T-helper 9 cell (primary cell): ENCODE results near the gene PCDHA1.
A peak's percentile ranks its signal among the peaks of the same experiment; 100 is the strongest.

ENCODE experiments used
- DNase-seq: peaks from one replicate; pipeline ENCODE4 v3.0.0-alpha.2; 2020

Gene PCDHA1

DNA sequence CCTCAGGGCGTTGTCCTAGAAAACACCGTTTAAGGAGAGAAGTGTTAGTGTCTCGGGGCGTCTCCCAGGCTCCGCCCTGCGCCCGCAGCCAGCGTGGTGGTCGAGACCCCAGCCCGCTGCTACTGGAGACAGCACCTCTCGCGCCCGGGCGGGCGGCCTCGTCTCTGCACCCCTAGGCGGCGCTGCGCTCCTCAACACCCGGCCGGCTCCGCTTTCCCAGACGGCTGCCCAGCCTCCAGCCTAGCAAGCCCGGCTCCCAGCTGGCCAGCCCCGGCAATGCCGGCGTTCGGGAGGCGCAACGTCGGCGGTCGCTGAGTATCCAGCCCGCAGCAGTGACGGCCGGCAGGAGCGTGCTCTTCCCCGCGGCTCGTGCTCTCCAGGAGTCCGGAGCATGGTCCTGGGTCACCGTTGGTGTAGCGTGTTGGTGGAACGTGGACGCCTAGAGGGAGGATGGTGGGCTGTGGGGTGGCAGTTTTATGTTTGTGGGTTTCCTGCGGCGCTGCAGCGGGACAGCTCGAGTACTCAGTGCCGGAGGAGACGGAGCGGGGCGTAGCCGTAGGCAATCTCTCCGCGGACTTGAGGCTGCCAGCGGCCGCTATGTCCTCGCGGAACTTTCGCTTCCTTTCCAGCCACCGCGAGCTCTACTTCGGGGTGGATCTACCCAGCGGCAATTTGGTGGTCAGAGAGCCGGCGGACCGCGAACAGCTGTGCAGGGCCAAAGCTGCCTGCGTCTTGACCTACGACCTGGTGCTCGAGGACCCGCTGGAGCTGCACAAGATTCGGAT is 140.7 kb downstream of the PCDHA1 start:
- DNase-seq = peak; percentile 10

DNA sequence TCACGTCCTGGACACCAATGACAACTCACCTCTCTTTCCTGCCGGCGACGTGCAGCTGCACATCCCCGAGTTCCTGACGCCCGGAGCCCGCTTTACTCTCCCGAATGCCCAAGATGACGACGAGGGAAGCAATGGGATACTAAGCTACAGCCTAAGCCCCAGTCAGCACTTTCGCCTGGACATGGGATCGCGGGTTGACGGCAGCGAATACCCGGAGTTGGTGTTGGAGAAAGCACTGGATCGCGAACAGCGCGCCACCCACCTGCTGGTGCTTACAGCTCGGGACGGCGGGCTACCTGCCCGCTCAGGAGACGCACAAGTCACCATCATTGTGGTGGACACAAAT is 141.3 kb downstream of the PCDHA1 start:
- no peak for DNase-seq

DNA sequence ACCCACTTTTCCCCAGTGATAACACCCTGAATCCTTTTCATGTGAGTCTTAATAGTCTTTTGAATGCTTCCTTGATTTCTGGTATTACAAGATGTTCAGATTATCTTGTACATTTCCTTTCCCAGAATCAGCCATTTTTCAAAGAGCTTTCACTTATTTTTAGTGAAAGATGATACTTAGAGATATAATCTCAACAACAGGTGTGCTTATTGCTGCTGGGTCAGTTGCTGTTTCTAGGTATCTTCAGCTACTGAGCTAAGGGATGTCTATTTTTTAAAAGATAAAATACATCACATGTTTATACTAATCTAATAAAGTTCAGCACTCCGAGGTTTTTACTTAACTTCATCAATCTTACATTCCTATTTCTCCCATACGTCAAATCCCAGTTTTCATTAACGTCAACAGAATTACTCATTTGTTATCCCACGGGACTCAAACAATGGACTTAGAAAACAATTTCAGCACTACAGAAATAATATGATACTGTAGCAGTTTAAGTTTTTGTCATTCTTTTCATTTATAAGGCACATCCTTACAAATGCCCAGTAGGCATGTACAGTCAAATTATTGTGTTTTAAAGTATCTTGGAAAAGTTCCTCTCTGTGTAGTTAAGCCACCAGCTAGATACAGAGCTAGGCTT is 149.1 kb downstream of the PCDHA1 start:
- no peak for DNase-seq

DNA sequence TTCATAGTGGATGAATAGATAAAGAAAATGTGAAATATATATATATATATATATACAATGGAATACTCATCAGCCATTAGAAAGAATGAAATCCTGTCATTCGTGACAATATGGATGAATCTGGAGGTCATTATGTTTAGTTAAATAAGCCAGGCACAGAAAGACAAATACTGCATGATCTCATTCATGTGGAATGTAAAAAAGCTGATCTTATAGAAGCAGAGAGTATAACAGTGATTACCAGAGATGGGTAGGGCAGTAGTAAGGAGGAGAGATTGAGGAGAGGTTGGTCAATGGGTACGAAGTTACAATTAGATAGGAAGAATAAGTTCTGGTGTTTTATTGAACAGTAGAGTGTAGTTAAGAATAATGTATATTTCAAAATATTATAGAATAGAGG is 160.6 kb downstream of the PCDHA1 start:
- no peak for DNase-seq

DNA sequence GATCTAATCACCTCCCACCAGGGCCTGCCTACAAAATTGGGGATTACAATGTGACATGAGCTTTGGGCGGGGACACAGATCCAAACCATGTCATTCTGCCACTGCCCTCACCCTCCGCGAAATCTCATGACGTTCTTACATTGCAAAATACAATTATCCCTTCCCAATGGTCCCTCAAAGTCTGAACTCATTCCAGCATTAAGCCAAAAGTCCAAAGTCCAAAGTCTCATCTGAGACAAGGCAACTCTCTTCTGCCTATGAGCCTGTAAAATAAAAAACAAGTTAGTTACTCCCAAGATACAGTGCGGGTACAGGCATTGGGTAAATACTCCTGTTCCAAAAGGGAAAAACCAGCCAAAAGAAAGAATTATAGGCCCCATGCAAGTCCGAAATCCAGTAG is 165.7 kb downstream of the PCDHA1 start:
- no peak for DNase-seq

DNA sequence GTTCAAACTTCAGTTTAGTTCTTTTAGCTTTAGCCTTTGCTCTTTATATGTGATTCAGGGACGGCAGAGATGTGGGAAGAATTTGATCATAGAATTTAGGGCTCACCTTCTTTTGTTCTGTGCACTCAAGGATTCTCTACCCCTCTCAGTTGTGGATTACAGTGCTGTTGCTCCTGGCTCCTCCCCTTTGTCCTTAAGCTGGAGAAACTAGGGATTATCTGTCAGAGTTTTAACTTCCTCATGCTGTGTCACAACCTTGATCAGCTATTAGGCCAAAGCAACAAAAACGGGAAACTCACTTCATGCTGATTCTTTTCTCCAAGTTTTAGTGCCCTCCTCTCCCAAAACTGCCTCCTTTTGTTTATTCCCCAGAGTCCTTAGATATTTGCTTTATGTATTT is 167.3 kb downstream of the PCDHA1 start:
- no peak for DNase-seq

DNA sequence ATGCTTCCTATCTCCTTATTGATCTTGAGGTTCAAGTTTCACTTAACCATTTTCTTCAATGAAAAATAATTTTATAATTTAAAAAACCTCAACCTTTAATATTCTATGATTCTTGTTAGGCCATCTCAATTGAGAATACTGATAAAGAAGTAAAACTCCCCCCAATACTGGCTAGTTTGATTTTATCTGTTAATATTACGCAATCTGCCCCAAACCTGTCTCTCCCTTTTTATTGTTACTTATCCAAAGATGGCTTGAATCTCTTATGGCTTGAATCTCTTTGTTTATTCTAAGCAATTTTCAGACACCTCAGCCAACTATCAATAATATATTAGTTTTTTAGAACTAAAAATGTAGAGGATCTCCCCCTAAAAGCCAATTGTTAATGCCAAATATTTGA is 176.2 kb downstream of the PCDHA1 start:
- no peak for DNase-seq

DNA sequence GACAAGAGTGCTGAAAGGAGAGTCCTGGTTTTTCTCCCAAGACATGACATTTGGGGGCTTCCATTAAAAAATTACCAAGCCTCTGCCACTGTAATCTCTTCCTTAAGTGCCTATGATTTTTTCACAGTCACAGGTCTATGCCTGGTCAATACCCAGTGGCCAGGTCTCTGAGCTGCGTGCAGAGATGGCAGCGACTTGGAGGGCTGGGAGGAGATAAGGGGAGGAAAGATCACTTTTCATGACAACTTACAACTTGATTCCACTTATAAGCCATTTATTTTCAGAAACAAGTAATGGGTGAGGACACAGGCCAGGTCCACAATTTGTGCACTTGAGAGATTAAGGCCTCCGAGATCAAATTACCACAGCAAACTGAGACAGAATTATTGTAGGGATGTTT is 178.4 kb downstream of the PCDHA1 start:
- no peak for DNase-seq

DNA sequence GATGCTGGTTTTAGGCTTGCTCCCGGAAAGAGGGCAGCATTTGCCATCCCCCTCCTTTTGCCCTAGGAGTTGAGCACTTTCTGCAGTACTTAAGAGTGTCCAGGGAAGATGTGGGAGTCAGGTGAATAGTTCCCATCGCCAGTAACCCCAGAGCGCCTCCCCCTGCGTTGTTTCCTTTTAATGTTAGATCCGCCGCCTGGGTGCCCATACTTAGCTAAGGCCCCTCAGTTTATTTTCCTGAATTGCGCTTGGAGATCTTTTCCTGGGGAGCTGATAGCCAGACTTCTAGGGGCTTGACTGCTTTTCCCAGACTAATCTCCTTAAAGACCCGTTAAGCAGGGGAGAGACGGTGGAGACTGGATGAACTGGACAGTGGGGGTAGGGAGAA is 180.0 kb downstream of the PCDHA1 start:
- no peak for DNase-seq

DNA sequence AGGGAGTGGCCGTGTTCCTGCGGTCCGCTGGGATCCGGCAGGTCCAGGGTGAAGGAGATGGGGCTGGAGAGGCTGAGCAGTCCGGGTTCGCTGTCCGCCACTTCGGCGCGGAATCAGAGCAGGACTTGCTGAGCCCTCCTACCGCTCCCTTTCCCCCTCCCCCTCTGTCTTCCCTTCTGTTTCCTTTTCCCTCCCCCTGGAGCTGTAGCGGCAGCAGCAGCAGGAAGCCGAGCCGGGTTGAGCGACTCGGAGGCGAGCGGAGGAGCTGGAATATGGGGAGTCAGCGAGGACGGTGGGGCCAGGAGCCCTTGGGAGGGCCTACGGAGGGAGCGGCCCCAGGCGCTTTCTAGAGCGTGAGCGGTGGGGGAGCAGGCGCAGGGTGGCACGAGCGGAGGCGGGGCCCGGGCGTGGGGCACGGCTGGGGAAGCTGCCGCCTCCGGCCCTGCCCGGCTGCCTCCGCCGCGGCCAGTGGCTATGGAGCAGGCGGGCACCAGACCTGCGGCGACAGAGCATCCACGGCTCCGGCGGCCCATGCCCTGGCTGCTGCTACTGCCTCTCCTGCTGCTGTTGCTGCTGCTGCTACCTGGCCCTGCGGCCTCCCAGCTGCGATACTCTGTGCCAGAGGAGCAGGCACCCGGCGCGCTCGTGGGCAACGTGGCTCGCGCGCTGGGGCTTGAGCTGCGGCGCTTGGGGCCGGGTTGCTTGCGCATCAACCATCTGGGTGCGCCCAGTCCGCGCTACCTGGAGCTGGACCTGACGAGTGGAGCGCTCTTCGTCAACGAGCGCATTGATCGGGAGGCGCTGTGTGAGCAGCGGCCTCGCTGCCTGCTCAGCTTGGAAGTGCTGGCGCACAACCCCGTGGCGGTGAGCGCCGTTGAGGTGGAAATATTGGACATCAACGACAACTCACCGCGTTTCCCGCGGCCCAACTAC is 180.6 kb downstream of the PCDHA1 start, which contains the start of gene PCDHAC2:
Gene PCDHAC2 (plus strand): TSS at position 184 of the 933 bp plus-strand sequence. CDS start 291 bp downstream, at position 475.
- no peak for DNase-seq

DNA sequence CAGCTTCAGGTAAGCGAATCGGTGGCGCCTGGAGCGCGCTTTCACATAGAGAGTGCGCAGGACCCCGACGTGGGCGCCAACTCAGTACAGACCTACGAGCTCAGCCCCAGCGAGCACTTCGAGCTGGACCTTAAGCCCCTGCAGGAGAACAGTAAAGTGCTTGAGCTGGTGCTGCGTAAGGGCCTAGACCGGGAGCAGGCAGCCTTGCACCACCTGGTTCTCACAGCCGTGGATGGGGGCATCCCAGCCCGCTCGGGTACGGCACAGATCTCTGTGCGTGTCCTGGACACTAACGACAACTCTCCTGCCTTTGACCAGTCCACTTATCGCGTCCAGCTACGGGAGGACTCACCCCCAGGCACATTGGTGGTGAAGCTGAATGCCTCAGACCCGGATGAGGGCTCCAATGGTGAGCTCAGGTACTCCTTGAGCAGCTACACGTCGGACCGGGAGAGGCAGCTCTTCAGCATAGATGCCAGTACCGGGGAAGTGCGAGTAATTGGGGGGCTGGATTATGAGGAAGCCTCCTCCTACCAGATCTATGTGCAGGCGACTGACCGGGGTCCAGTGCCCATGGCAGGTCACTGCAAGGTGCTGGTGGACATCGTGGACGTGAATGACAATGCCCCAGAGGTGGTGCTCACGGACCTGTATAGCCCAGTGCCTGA is 181.4 kb downstream of the PCDHA1 start:
- DNase-seq = no peak

DNA sequence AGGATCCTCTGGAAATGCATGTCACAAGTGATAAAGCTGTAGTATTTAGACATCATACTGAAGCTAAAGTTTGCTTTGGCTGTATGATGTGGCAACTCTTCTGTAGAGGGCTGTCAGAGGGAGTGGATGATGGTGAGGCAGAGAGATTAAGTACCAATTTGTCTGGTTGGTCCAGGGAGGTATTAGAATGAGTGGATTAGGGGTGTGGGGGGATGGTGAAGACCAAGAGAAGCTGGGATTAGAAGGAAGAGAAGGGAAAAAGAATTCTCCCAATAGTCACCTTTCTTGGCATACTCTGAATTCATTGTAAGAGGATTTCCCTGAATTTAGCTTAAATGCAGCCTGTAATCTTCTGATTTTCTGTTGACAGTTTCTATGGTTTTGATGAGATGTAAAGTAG is 183.9 kb downstream of the PCDHA1 start:
- no peak for DNase-seq

DNA sequence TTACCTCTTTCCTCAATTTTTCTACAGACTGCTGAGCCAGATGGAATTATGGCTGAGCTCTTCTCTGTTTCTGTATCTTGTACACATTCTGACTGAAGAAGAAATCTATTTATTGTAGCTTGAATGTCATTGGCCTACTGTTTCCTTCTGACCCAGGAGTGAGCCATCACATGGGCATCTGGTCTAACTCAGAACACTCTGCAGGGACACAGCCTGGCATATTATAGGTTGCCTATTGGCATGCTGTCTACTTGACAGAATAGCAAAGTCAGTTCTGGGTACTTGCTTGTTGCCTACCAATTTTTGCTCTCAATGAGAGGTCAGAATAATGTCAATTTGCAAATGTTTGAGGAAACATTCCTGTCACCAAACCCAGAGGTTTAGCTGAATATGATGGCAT is 187.6 kb downstream of the PCDHA1 start:
- DNase-seq = no peak

DNA sequence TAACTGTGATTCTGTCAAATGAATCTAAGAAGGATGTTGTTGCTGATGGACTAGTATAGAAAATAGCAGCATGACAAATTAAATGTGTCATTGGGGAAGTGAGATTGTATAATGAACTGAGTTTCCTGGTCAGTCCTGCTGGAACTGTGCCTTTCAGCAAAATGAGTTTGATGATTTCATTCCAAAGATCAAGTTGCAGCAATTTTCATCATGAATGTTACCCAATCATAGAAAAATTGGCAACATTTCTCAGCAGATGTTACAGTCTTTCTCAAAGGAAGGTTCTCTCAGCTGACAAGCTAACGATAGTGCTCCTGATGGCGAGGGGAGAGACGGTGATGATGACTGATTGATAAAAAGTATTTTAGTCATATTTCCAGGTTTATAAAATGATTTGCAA is 191.1 kb downstream of the PCDHA1 start:
- no peak for DNase-seq

DNA sequence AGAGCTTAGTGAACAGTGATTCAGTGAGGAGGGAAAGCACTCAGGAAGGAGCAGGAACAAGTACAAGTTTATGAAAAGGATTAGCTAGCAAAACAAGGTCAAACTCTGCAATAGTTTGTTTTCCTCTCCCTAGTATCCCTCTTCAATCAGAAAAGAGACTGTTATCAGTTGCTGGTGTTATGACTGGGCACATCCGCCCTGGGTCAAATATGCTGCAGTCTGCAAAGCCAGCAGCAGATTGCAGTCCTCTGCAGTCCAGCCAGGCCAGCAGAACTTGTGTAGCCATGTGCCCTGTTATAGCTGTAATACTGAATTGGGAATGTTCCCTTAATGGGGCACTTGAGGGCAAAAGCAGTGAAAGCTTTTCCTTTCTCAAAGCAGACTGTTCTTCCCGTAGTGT is 192.3 kb downstream of the PCDHA1 start:
- DNase-seq = no peak

DNA sequence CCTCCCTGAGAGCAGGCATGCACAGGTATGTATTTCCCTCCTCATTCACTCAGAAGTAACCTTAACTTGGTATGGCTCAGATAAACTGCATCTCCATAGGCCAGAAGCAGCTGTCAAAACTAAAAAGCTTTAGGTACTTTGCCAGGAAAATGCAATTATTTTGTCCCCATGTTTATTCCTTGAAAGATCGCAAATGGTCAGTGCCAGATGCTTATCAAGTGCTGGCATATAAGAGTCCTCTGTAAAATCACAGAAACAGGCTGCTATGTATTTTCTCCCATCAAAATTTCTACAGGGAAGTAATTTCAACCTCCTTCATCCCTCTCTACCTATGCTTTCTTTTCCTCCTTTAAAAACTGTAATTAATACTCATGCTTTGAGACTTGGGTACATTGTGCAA is 193.0 kb downstream of the PCDHA1 start:
- DNase-seq = no peak

DNA sequence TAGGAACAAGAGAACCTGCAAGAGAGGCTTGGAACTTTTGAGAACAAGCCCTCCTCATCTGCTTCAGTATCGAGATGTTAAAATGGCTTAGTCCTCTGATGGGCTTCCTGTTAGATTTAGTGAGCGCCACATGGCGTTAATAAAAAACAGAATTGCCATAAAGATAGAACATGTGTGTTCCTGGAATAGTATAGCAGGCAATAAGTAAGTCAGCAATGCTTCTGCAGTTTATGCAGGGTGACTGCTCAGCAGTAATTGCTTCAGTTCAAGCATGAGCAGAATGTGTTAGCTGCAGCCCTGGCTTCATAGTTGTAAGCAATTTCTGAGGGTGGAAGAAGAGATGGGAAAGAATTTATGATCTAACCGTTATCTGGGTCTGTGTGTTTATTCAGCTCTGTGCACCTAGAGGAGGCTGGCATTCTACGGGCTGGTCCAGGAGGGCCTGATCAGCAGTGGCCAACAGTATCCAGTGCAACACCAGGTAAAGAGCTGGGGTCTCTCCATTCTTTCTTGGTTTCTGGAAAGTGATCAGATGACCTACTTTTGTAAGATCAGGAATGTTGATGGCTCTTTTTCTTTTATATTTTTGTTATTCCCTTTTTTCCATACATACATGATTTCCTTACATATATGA is 196.3 kb downstream of the PCDHA1 start:
- no peak for DNase-seq

DNA sequence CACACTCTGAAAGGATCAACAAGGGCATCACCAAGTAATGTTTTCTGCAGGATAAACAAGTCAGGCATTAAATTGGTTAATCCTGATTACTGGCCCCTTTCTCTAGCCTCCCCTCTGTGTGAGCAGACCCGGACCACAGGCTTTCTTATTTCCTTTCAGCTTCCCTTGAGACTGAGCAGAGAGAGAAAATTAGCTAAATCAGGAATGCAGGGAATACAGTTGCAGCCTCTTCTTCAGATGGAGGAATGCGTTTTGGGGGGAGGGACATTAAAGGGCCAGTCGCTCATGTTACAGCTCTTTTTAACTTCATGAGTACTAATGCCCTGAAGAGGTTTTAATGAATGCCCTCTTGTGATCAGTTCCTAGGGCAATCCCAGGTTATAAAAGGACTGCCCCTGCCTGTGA is 200.2 kb downstream of the PCDHA1 start:
- no peak for DNase-seq

DNA sequence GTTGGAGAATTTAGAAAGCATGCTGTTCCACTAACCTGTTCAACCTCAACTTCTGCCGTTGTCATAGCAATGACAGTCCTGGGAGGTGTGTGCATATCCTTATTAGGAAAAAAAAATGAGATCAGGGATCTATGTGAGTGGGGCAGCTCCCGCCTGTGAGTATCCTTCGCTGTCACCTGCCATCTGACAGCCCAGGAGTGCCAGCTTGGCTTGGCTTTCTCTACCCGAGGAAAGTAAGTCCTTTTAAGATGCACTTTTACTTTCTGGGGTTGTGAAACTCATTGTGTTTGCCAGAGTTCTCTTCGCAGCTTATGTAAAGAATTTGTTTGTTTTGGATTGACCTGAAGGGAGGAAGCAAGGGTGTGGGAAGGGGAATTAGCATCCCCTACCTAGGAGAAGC is 202.2 kb downstream of the PCDHA1 start:
- DNase-seq = no peak

DNA sequence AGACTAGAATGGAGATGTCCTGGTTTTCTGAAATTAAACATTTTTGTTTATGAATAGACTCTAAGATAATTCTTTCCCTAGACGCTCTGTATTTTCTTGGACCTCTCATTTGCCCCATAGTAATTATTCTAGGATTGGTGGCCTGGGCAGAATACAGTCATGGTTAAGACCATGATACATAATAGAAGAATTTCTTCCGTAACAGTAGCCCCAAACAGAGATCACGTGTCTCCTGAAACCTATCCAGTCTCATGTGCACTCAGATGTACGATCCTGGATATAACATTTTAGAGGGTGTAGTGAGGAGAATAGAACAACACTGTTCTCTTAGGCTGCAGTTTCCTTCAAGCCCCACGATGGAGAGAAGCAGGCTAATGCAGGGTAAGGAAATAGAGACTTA is 202.7 kb downstream of the PCDHA1 start:
- DNase-seq = no peak

DNA sequence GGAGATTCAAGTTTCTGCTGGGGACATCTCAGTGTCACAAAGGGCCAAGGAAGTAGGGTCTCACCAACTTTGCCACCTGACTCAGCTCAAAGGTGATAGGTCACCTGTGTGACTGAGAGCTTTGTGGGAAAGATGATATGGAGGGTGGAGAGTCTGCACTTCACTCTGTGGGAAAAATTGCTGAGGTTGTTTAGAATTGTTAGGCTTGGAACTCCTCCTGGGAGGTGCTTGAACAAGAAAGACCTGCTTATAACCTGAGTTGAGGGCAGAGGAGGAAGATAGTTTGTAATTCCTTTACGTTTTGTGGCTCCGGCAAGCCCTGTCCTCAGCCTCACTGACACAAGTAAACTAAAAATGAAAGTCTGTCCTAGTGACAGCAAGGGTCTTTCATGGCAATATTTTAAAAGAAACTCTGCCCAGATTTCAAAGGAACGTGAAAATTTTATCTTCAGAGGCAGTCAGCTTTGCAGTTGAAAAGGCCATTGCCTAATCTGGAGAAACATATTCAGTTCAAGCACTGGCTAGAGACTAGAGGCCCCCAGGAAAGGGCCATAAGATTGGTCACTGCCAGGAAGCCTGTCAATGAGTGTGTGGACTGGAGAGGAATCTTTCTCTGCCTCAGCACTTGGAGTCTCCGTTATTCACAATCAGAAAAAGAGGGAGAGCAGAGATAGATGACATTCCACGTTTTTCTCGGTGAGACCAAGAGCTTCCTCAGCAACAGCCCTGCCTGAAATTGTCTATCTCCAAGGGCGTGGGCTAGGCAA is 203.5 kb downstream of the PCDHA1 start:
- no peak for DNase-seq

DNA sequence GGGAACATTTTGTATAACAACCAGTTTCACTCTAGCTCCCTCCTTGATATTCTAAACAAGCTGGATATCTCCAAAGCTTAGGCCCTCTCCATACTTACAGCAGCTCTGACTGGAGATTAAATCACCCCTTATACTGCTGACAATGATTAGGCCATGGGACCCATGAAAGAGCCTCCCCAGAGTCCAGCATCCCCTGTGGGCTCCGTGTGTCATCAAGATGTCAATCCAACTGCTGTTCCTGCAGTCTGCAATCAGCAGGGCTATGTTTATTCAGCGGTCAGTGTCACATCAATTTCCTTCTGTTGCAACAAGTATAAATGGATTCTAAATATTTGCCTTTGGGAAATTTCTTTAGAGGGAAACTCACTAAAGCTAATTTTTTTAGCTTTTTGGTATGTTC is 206.9 kb downstream of the PCDHA1 start:
- DNase-seq = no peak
